Measurements from ENCODE around the gene YPEL2.

- TF ChIP-seq CTCF (conservative IDR thresholded peaks at IDR 0.05 in 1 of 2, IDR thresholded peaks at IDR 0.05 in 1 of 2; ENCODE audit: low read depth in 1 of 2, low read length in 2 of 2) = no peak
- no peak for TF ChIP-seq EZH2 (IDR thresholded peaks at IDR 0.05; ENCODE audit: low read length, missing control alignments)
These were observed 36.9 kb downstream of the YPEL2 start for GRCh38 chr17:59368218-59368857.
